ENCODE results near the gene FAM53B. TPM values are rescaled to one million over a fixed set of nuclear protein-coding genes. Genes with fewer than 3 reads are reported as not detected.

Gene FAM53B
- total RNA-seq, 1 experiment from 2014 or later = 9.8 TPM

DNA sequence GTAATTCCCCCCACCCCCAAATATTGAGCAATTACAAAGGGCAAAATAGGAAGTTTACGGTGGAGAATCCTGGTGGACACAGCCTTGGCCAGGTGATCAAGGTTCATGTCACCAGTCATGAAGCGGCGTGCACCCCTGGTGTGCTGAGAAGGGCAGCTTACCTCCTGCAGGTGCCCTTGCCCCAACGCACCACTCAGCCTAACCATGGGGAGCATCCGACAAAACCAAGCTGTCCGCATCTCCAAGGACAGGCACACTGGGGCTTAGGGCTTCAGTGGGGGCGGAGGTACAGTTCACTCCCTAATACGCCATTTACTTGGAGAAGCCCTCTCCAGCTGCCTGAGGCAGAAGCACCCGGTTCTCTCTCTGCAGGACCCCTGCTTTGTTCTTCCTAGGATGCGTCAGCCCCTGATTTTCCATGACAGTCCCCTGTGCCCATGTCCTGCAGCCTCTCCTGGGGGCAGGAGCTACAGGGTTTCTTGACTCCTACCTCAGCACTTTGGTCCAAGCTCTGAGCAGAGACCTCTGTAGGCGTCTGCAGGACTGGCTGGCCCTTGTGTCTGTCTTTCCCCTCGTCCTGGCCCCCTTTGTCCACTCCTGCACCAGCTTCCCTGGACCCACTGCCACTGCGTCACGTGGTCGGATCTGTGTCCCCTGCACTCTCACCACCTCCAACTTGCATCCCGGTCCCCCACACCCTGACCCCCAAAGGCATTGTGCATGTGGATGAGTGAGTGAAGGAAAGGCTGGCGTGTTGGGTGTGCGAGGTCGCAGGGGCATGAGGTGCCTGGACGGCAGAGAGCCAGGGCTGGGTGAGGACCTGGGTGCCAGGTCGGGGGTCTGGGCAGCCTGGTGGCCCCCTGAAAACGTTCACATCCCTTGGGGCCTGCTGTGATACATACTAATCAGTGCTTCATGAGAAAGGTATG is 168.8 kb downstream of the FAM53B start:
- POLR2A ChIA-PET (ENCODE audit: unreplicated experiment) = interaction anchor here (0.5 kb wide), 1 partner anchor 39 kb away, joined by 18 read pairs; no protein-coding TSS in a partner anchor
- no peaks in the 10 kb centered on the region for H3K9me2 ChIP-seq (ENCODE audit: insufficient read depth)
- TF ChIP-seq, protein P1, sequence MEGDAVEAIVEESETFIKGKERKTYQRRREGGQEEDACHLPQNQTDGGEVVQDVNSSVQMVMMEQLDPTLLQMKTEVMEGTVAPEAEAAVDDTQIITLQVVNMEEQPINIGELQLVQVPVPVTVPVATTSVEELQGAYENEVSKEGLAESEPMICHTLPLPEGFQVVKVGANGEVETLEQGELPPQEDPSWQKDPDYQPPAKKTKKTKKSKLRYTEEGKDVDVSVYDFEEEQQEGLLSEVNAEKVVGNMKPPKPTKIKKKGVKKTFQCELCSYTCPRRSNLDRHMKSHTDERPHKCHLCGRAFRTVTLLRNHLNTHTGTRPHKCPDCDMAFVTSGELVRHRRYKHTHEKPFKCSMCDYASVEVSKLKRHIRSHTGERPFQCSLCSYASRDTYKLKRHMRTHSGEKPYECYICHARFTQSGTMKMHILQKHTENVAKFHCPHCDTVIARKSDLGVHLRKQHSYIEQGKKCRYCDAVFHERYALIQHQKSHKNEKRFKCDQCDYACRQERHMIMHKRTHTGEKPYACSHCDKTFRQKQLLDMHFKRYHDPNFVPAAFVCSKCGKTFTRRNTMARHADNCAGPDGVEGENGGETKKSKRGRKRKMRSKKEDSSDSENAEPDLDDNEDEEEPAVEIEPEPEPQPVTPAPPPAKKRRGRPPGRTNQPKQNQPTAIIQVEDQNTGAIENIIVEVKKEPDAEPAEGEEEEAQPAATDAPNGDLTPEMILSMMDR (conservative IDR thresholded peaks at IDR 0.05) = no peak
- TF ChIP-seq EZH2 (IDR thresholded peaks at IDR 0.05; ENCODE audit: low read depth) = no peak
- H3K4me3 ChIP-seq = no peak overlapping the region
- no peaks in the 10 kb centered on the region for H3K9me3 ChIP-seq (ENCODE audit: insufficient read depth, low read depth)
- intact Hi-C loops (cut with micrococcal nuclease; ENCODE audit: unreplicated experiment) = no loop called here
- no peaks in the 10 kb centered on the region for H3K36me3 ChIP-seq (ENCODE audit: low read depth)
- DNase-seq = no peak
- H3K4me1 ChIP-seq (replicated peaks; ENCODE audit: insufficient read depth) = no peaks in the 10 kb centered on the region
- H4K20me1 ChIP-seq (ENCODE audit: insufficient read depth) = no peaks in the 10 kb centered on the region
- H3K79me2 ChIP-seq (ENCODE audit: low read depth) = no peaks in the 10 kb centered on the region
- H2AFZ ChIP-seq = no peak overlapping the region
- no peak overlapping the region for H3K4me2 ChIP-seq
- BruUV-seq (replicated peaks) = no TSS peak
- no peaks in the 10 kb centered on the region for H3F3A ChIP-seq (ENCODE audit: insufficient read depth, low read depth)
- no peaks in the 10 kb centered on the region for H3K27me3 ChIP-seq (ENCODE audit: insufficient read depth, low read depth)
- no peak overlapping the region for H3K27ac ChIP-seq
- CTCF ChIA-PET = no interaction called here

GRCh38 chr10:124574456-124575070 is 169.6 kb downstream of the FAM53B start:
- Histone ChIP-seq H3K79me2 (ENCODE audit: low read depth) (no peaks in the 10 kb centered on the region), H3K9me3 (ENCODE audit: insufficient read depth, low read depth) (no peaks in the 10 kb centered on the region), H3K27me3 (ENCODE audit: insufficient read depth, low read depth) (no peaks in the 10 kb centered on the region), H3K27ac (no peak overlapping the region), H3K4me3 (no peak overlapping the region), H3K9me2 (ENCODE audit: insufficient read depth) (no peaks in the 10 kb centered on the region), H2AFZ (no peak overlapping the region), H3K4me1 (replicated peaks; ENCODE audit: insufficient read depth) (no peaks in the 10 kb centered on the region), H3F3A (ENCODE audit: insufficient read depth, low read depth) (no peaks in the 10 kb centered on the region), H3K36me3 (ENCODE audit: low read depth) (no peaks in the 10 kb centered on the region), H3K4me2 (no peak overlapping the region), H4K20me1 (ENCODE audit: insufficient read depth) (no peaks in the 10 kb centered on the region)
- ChIA-PET CTCF (no interaction called here), POLR2A (ENCODE audit: unreplicated experiment) (interaction anchor here (0.5 kb wide), 1 partner anchor 39 kb away, joined by 18 read pairs; no protein-coding TSS in a partner anchor)
- DNase-seq = no peak
- no peak for TF ChIP-seq EZH2 (IDR thresholded peaks at IDR 0.05; ENCODE audit: low read depth)
- TF ChIP-seq, protein P1 (conservative IDR thresholded peaks at IDR 0.05) = no peak
- BruUV-seq (replicated peaks) = no TSS peak
- intact Hi-C loops (cut with micrococcal nuclease; ENCODE audit: unreplicated experiment) = no loop called here

DNA sequence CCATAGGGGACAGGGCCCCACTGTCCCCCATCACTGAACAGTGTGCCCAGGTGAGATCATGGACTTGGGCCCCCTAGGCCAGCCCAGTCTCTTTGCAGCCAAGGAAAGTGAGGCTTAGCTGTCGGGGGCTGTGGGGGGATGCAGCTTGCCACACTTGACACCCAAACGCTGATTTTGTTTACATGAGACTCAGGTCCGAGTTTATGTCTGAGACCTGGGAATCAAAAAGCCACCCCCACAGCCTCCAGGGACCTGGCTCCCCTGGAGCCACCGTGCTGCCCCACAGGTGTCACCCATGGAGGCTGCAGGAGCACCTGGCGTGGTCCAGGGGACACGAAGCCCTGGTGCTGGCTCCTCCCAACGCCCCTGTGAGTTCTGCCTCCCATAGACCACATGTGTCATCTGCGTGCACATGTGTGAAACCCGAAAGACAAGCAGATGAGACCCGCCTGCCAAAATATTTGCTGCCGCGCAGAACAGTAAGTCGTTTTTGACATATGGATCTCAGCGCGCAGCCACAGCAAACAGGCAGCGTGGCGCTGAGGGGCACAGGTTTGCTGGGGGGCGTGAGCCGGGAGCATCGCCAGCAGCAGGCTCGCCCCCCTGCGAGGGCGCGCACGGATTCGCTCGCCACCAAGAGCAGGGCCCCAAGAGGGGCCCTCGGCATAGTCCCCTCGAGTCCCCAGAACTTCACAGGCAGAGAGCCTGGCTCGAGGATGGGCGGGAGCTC is 170.3 kb downstream of the FAM53B start:
- no peaks in the 10 kb centered on the region for H4K20me1 ChIP-seq (ENCODE audit: insufficient read depth)
- no peaks in the 10 kb centered on the region for H3K27me3 ChIP-seq (ENCODE audit: insufficient read depth, low read depth)
- no peaks in the 10 kb centered on the region for H3K9me3 ChIP-seq (ENCODE audit: insufficient read depth, low read depth)
- no peak overlapping the region for H3K27ac ChIP-seq
- BruUV-seq (replicated peaks) = no TSS peak
- no peak for DNase-seq
- ChIA-PET CTCF (no interaction called here), POLR2A (ENCODE audit: unreplicated experiment) (no interaction called here)
- no peaks in the 10 kb centered on the region for H3K4me1 ChIP-seq (replicated peaks; ENCODE audit: insufficient read depth)
- H2AFZ ChIP-seq = no peak overlapping the region
- H3K4me2 ChIP-seq = no peak overlapping the region
- H3K79me2 ChIP-seq (ENCODE audit: low read depth) = no peaks in the 10 kb centered on the region
- no peaks in the 10 kb centered on the region for H3F3A ChIP-seq (ENCODE audit: insufficient read depth, low read depth)
- no peak overlapping the region for H3K4me3 ChIP-seq
- H3K36me3 ChIP-seq (ENCODE audit: low read depth) = no peaks in the 10 kb centered on the region
- no peak for TF ChIP-seq EZH2 (IDR thresholded peaks at IDR 0.05; ENCODE audit: low read depth)
- TF ChIP-seq, protein P1 (conservative IDR thresholded peaks at IDR 0.05) = no peak
- no peaks in the 10 kb centered on the region for H3K9me2 ChIP-seq (ENCODE audit: insufficient read depth)
- intact Hi-C loops (cut with micrococcal nuclease; ENCODE audit: unreplicated experiment) = no loop called here
